Measurements from ENCODE around the gene PLET1.

DNA sequence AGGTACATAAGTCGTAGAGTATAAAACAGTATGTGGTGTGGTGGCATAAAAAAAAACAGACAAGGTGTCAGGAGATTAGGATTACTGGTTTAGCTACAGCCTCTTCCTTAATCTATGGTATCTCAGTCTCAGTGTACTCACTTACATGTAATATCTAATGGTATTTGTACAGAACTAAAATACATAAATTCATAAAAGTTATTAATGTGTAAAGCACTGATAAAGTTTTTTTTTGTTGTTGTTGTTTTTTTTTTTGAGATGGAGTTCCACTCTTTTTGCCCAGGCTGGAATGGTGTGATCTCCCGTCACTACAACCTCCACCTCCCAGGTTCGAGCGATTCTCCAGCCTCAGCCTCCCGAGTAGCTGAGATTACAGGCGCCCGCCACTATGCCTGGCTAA lies 31.5 kb downstream of the PLET1 start:
- TF ChIP-seq POLR2A (IDR thresholded peaks at IDR 0.05; ENCODE audit: low read depth, low read length) = no peak
- no peak for TF ChIP-seq TAF1 (IDR thresholded peaks at IDR 0.05; ENCODE audit: borderline replicate concordance, low read depth, low read length)
- TF ChIP-seq POLR2AphosphoS5 (IDR thresholded peaks at IDR 0.05; ENCODE audit: low read depth, low read length) = no peak

All from GM12892 (cell line).